OCI-LY1 (cell line): Measurements from ENCODE around the gene NUTM1.
"Not testable (repeated sequence)": the region's sequence is repeated elsewhere in the genome, so short reads cannot be mapped to it uniquely, and the experiment has no call there.

Source experiments
- EZH2 ChIP-seq: fragments of 200-600 bp; sonication (generic), shearing (Covaris generic); IDR thresholded peaks from 2 replicates; pipeline ENCODE4 v1.8.0; 2017; ENCODE audit warnings: borderline replicate concordance, mixed run types, mild to moderate bottlenecking, antibody characterized with exemption, low read length, moderate library complexity, mixed read lengths
- TF ChIP-seq, protein P1 (sequence below): fragments of 200-600 bp; sonication (generic), shearing (Covaris generic); IDR thresholded peaks from 2 replicates; pipeline ENCODE4 v1.5.1; 2017; ENCODE audit warnings: mild to moderate bottlenecking, antibody characterized with exemption, low read length, moderate library complexity, mixed read lengths

DNA sequence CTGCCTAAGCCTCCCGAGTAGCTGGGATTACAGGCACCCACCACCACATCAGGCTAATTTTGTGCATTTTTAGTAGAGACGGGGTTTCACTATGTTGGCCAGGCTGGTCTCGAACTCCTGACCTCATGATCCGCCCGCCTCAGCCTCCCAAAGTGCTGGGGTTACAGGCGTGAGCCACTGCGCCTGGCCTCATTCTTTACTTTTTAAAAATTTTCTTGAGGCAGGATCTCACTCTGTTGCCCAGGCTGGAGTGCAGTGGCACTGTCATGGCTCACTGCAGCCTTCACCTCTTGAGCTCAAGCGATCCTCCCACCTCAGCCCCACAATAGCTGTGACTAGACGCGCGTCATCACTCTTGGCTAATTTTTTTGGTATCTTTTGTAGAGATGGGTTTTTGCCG is 9.9 kb downstream of the NUTM1 start:
- TF ChIP-seq, protein P1, sequence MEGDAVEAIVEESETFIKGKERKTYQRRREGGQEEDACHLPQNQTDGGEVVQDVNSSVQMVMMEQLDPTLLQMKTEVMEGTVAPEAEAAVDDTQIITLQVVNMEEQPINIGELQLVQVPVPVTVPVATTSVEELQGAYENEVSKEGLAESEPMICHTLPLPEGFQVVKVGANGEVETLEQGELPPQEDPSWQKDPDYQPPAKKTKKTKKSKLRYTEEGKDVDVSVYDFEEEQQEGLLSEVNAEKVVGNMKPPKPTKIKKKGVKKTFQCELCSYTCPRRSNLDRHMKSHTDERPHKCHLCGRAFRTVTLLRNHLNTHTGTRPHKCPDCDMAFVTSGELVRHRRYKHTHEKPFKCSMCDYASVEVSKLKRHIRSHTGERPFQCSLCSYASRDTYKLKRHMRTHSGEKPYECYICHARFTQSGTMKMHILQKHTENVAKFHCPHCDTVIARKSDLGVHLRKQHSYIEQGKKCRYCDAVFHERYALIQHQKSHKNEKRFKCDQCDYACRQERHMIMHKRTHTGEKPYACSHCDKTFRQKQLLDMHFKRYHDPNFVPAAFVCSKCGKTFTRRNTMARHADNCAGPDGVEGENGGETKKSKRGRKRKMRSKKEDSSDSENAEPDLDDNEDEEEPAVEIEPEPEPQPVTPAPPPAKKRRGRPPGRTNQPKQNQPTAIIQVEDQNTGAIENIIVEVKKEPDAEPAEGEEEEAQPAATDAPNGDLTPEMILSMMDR = not testable (repeated sequence)
- not testable (repeated sequence) for TF ChIP-seq EZH2
